Measurements from ENCODE around the gene UBA1. TPM values are rescaled to one million over a fixed set of nuclear protein-coding genes. Genes with fewer than 3 reads are reported as not detected.

The UBA1 gene
- total RNA-seq, 1 donor from 2014 or later, result 244 TPM

GRCh38 chrX:47210661-47211425 is 17.2 kb downstream of the UBA1 start:
- TF ChIP-seq CTCF (IDR thresholded peaks at IDR 0.05; ENCODE audit: insufficient read depth, low read depth, low read length), result no peak
- no peak for TF ChIP-seq EZH2 (IDR thresholded peaks at IDR 0.05; ENCODE audit: insufficient read depth, low read length)
- Histone ChIP-seq H3K4me2 (ENCODE audit: low read length) (no peak overlapping the region), H3K4me1 (ENCODE audit: insufficient read depth, low read length) (no peaks in the 10 kb centered on the region), H3K36me3 (ENCODE audit: insufficient read depth, low read length) (peaks cover 43% of the 10 kb centered on the region), H4K20me1 (ENCODE audit: insufficient read depth, low read length) (peaks cover 46% of the 10 kb centered on the region), H3K9ac (ENCODE audit: low read length) (no peak overlapping the region), H2AFZ (ENCODE audit: low read depth, low read length) (no peak overlapping the region), H3K79me2 (ENCODE audit: insufficient read depth, low read length) (peaks cover 7% of the 10 kb centered on the region), H3K9me3 (ENCODE audit: insufficient read depth, low read depth, low read length) (no peaks in the 10 kb centered on the region), H3K4me3 (ENCODE audit: insufficient read depth, low read depth, low read length) (no peak overlapping the region), H3K27ac (ENCODE audit: low read depth, low read length) (no peak overlapping the region), H3K27me3 (ENCODE audit: insufficient read depth, low read length) (no peaks in the 10 kb centered on the region)
- Mint-ChIP-seq H3K4me1 (ENCODE audit: low read depth, unreplicated experiment) (peaks cover 3% of the 10 kb centered on the region), H3K27ac (ENCODE audit: unreplicated experiment) (no peak overlapping the region), H3K36me3 (ENCODE audit: low read depth, unreplicated experiment) (peaks cover 7% of the 10 kb centered on the region), H3K27me3 (ENCODE audit: low read depth, unreplicated experiment) (no peaks in the 10 kb centered on the region), H3K9me3 (ENCODE audit: unreplicated experiment) (no peaks in the 10 kb centered on the region), H3K4me3 (ENCODE audit: unreplicated experiment) (no peak overlapping the region)
- FAIRE-seq (no peak), DNase-seq (ENCODE audit: low read depth) (no peak)

- DNase-seq (ENCODE audit: low read depth) (no peak), FAIRE-seq (no peak)
- Mint-ChIP-seq H3K27me3 (ENCODE audit: low read depth, unreplicated experiment) (no peaks in the 10 kb centered on the region), H3K27ac (ENCODE audit: unreplicated experiment) (peak overlapping the region; percentile 66), H3K4me3 (ENCODE audit: unreplicated experiment) (no peak overlapping the region), H3K9me3 (ENCODE audit: unreplicated experiment) (no peaks in the 10 kb centered on the region), H3K36me3 (ENCODE audit: low read depth, unreplicated experiment) (peaks cover 10% of the 10 kb centered on the region), H3K4me1 (ENCODE audit: low read depth, unreplicated experiment) (peaks cover 14% of the 10 kb centered on the region)
- Histone ChIP-seq H3K4me3 (ENCODE audit: insufficient read depth, low read depth, low read length) (no peak overlapping the region), H3K9me3 (ENCODE audit: insufficient read depth, low read depth, low read length) (no peaks in the 10 kb centered on the region), H3K27ac (ENCODE audit: low read depth, low read length) (no peak overlapping the region), H3K4me2 (ENCODE audit: low read length) (no peak overlapping the region), H3K27me3 (ENCODE audit: insufficient read depth, low read length) (no peaks in the 10 kb centered on the region), H3K9ac (ENCODE audit: low read length) (no peak overlapping the region), H3K79me2 (ENCODE audit: insufficient read depth, low read length) (peaks cover 2% of the 10 kb centered on the region), H3K36me3 (ENCODE audit: insufficient read depth, low read length) (peaks cover 30% of the 10 kb centered on the region), H3K4me1 (ENCODE audit: insufficient read depth, low read length) (peaks cover 11% of the 10 kb centered on the region), H2AFZ (ENCODE audit: low read depth, low read length) (no peak overlapping the region), H4K20me1 (ENCODE audit: insufficient read depth, low read length) (peaks cover 44% of the 10 kb centered on the region)
- TF ChIP-seq CTCF (IDR thresholded peaks at IDR 0.05; ENCODE audit: insufficient read depth, low read depth, low read length) (no peak), EZH2 (IDR thresholded peaks at IDR 0.05; ENCODE audit: insufficient read depth, low read length) (no peak)
These were observed 19.0 kb downstream of the UBA1 start for GRCh38 chrX:47212381-47213293.
